IMR-90 (cell line): ENCODE results near the gene SRGAP2C.
"Not testable (repeated sequence)": the region's sequence is repeated elsewhere in the genome, so short reads cannot be mapped to it uniquely, and the experiment has no call there.

ENCODE experiments used
- CEBPB ChIP-seq: IDR thresholded peaks from 2 replicates; pipeline ENCODE4 v1.6.1; 2012; ENCODE audit warnings: low read depth, low read length, improper control_type of control experiment
- CHD1 ChIP-seq: IDR thresholded peaks from 2 replicates; pipeline ENCODE4 v1.6.1; 2012; ENCODE audit warnings: low read depth, low read length, improper control_type of control experiment
- FOS ChIP-seq: fragments of 150-350 bp; IDR thresholded peaks from 2 replicates; pipeline ENCODE4 v1.6.1; 2016; ENCODE audit warnings: low read depth, low read length
- MAZ ChIP-seq: IDR thresholded peaks from 2 replicates; pipeline ENCODE4 v1.6.1; 2012; ENCODE audit warnings: low read depth, mild to moderate bottlenecking, low read length, improper control_type of control experiment, moderate library complexity, borderline replicate concordance
- MXI1 ChIP-seq: IDR thresholded peaks from 2 replicates; pipeline ENCODE4 v1.6.1; 2012; ENCODE audit warnings: low read depth, mild to moderate bottlenecking, low read length, moderate library complexity, borderline replicate concordance
- POLR2A ChIP-seq: IDR thresholded peaks from 2 replicates; pipeline ENCODE4 v1.6.1; 2012; ENCODE audit warnings: mild to moderate bottlenecking, low read depth, low read length
- RAD21 ChIP-seq: IDR thresholded peaks from 2 replicates; pipeline ENCODE4 v1.6.1; 2012; ENCODE audit warnings: low read length, improper control_type of control experiment
- RCOR1 ChIP-seq: IDR thresholded peaks from 2 replicates; pipeline ENCODE4 v1.6.1; 2012; ENCODE audit warnings: mild to moderate bottlenecking, low read length, improper control_type of control experiment; ENCODE audit not compliant: insufficient replicate concordance
- RFX5 ChIP-seq: IDR thresholded peaks from 2 replicates; pipeline ENCODE4 v1.8.0; 2012; ENCODE audit warnings: low read depth, mild to moderate bottlenecking, low read length, moderate library complexity
- SMC3 ChIP-seq: fragments of 150-350 bp; IDR thresholded peaks from 2 replicates; pipeline ENCODE4 v1.6.1; 2016; ENCODE audit warnings: low read depth, mild to moderate bottlenecking, antibody characterized with exemption, low read length, moderate library complexity
- TF ChIP-seq, protein P1 (sequence below): conservative IDR thresholded peaks from 2 replicates; pipeline ENCODE4 v1.5.1; 2012; ENCODE audit warnings: mild to moderate bottlenecking, low read depth, low read length, improper control_type of control experiment
- TF ChIP-seq, protein P2 (sequence below): fragments of 150-350 bp; IDR thresholded peaks from 2 replicates; pipeline ENCODE4 v1.6.1; 2017; ENCODE audit warnings: mild to moderate bottlenecking, antibody characterized with exemption, low read length, low read depth
- TF ChIP-seq, protein P3 (sequence below): fragments of 150-350 bp; IDR thresholded peaks from 2 replicates; pipeline ENCODE4 v1.6.1; 2016; ENCODE audit warnings: low read depth, mild to moderate bottlenecking, low read length, moderate library complexity, borderline replicate concordance

DNA sequence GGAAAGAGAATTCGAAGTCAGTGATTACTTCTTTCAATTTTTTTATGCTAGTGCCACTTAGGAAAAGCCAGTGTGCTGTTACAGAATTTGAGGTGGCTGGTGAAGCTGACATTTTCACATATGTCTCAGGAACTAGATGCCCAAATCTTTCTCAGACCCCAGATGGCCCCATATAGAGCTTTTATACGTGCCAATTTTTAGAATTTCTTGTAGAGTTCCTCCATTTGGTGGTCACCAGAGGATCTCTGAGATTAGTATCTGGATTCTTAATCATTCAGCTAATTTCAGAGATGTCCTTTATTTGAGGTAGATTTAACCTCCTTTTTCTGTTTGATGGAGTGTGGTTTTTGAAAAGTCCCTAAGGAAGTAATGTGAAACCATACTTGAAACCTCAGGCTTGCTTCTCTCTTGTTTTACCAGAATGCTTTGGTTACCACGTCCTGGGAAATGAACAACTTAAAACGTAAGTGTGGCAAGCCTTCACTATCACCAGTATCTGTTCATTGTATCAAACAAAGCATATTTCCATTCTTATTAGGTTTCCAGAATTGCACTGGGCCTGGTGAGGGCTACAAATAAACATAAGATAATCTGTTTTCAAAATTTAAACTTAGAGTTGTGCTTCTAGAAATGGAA lies 164.7 kb downstream of the SRGAP2C start:
- TF ChIP-seq CHD1, FOS, RFX5, SMC3, CEBPB, POLR2A, MAZ, RCOR1, RAD21, MXI1: not testable (repeated sequence)
- TF ChIP-seq, protein P1, sequence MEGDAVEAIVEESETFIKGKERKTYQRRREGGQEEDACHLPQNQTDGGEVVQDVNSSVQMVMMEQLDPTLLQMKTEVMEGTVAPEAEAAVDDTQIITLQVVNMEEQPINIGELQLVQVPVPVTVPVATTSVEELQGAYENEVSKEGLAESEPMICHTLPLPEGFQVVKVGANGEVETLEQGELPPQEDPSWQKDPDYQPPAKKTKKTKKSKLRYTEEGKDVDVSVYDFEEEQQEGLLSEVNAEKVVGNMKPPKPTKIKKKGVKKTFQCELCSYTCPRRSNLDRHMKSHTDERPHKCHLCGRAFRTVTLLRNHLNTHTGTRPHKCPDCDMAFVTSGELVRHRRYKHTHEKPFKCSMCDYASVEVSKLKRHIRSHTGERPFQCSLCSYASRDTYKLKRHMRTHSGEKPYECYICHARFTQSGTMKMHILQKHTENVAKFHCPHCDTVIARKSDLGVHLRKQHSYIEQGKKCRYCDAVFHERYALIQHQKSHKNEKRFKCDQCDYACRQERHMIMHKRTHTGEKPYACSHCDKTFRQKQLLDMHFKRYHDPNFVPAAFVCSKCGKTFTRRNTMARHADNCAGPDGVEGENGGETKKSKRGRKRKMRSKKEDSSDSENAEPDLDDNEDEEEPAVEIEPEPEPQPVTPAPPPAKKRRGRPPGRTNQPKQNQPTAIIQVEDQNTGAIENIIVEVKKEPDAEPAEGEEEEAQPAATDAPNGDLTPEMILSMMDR: not testable (repeated sequence)
- TF ChIP-seq, protein P2, sequence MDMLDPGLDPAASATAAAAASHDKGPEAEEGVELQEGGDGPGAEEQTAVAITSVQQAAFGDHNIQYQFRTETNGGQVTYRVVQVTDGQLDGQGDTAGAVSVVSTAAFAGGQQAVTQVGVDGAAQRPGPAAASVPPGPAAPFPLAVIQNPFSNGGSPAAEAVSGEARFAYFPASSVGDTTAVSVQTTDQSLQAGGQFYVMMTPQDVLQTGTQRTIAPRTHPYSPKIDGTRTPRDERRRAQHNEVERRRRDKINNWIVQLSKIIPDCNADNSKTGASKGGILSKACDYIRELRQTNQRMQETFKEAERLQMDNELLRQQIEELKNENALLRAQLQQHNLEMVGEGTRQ: not testable (repeated sequence)
- TF ChIP-seq, protein P3, sequence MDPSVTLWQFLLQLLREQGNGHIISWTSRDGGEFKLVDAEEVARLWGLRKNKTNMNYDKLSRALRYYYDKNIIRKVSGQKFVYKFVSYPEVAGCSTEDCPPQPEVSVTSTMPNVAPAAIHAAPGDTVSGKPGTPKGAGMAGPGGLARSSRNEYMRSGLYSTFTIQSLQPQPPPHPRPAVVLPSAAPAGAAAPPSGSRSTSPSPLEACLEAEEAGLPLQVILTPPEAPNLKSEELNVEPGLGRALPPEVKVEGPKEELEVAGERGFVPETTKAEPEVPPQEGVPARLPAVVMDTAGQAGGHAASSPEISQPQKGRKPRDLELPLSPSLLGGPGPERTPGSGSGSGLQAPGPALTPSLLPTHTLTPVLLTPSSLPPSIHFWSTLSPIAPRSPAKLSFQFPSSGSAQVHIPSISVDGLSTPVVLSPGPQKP: not testable (repeated sequence)
